HG03108 (cell line): ENCODE results near the gene CBARP.

Experiments used
- ATAC-seq: cut with Tn5 transposase; IDR thresholded peaks from one replicate; pipeline ENCODE4 v1.9.1; 2021; ENCODE audit warnings: moderate library complexity; ENCODE audit not compliant: unreplicated experiment

CBARP gene

GRCh38 chr19:1275260-1275975 lies 37.6 kb upstream of the CBARP start, which contains the start of gene FAM174C:
TSS of gene FAM174C (plus strand) at chr19:1275530. CDS start at chr19:1275550, 20 bp downstream.
- ATAC-seq = peak; percentile 67

GRCh38 chr19:1274852-1275259 lies 37.1 kb upstream of the CBARP start:
- no peak for ATAC-seq

GRCh38 chr19:1274081-1274851 lies 36.5 kb upstream of the CBARP start:
- no peak for ATAC-seq

- no peak for ATAC-seq
Measured at GRCh38 chr19:1273263-1274041, 35.6 kb upstream of the CBARP start.

DNA sequence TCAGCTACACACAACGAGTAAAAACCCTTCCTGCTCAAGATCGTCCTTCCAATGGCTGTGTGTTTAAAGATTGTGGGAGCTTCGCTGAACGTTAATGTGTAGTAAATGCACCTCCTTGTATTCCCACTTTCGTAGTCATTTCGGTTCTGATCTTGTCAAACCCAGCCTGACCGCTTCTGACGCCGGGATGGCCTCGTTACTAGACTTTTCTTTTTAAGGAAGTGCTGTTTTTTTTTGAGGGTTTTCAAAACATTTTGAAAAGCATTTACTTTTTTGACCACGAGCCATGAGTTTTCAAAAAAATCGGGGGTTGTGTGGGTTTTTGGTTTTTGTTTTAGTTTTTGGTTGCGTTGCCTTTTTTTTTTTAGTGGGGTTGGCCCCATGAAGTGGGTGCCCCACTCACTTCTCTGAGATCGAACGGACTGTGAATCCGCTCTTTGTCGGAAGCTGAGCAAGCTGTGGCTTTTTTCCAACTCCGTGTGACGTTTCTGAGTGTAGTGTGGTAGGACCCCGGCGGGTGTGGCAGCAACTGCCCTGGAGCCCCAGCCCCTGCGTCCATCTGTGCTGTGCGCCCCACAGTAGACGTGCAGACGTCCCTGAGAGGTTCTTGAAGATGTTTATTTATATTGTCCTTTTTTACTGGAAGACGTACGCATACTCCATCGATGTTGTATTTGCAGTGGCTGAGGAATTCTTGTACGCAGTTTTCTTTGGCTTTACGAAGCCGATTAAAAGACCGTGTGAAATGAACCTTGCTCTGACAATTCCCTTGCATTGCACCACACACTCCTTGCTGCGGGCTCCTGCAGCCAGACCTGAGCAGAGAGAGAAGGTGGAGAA lies 34.8 kb upstream of the CBARP start:
- no peak for ATAC-seq

- no peak for ATAC-seq
Measured at GRCh38 chr19:1271528-1272422, 34.0 kb upstream of the CBARP start.

- ATAC-seq = no peak
Measured at GRCh38 chr19:1270854-1271527, 33.2 kb upstream of the CBARP start.

- no peak for ATAC-seq
Measured at GRCh38 chr19:1270213-1270853, 32.5 kb upstream of the CBARP start.

- ATAC-seq = peak; percentile 16
Measured at GRCh38 chr19:1269478-1270212, 31.8 kb upstream of the CBARP start.

DNA sequence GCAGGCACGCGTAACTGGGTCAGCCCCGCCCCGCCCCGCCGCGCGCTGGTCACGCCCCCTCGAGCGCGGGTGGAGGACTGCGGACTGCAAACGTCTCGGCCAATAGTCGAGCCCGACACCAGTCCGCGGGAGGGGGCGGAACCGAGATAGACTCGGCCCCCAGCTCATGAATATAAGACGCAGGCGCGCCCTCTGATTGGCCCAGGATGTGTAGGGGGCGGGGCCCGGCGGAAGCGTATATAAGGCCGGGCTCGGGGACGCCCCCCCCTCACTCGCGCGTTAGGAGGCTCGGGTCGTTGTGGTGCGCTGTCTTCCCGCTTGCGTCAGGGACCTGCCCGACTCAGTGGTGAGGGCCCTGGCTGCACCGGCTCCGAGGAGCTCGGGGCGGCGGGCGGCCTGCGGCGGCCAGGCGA lies 31.3 kb upstream of the CBARP start, which contains the start of gene CIRBP:
Gene CIRBP, plus strand, starts transcription at position 268 of the 413 bp plus-strand sequence. CDS start 1,602 bp downstream, outside the sequence.
- peak; percentile 50 for ATAC-seq

DNA sequence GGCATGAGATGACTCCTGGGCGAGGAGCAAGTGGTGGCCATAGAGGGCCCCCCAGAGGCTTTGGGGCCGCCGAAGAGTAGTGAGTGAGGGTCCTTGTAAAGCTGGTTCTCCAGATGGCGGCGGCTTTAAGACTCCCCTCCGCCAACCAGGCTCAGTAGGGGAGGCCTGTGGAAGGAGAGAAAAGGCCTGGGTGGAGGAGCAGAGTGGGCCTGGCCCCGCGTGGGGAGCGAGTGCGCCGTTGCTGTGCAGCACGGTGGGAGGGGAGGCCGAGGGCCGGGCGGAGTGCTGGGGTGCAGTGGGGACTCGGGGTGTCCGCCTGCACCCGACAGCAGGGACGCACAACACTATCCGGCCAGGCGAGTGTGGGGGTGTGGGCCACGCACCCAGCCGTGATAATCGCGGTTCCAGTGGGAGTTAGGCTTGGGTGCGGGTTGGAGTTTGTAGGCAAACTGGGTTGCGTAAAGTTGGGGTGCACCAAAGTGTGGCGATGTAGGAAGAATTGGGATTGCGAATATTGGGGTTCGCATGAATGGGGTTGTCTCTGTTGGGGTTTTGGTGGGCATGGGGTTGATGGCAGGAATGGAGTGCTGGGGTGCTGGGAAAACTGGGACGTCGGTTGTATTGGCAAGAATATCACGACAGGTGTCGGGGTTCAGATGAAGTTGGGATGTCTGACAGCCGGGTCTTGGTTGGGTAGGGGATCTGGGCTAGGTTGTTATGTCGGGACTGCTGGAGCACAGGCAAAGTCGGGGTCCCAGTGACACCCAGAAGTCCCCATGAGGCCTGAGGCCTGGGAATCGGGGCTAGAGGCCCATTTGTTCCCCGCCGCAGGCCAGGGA lies 30.6 kb upstream of the CBARP start:
- ATAC-seq = no peak

DNA sequence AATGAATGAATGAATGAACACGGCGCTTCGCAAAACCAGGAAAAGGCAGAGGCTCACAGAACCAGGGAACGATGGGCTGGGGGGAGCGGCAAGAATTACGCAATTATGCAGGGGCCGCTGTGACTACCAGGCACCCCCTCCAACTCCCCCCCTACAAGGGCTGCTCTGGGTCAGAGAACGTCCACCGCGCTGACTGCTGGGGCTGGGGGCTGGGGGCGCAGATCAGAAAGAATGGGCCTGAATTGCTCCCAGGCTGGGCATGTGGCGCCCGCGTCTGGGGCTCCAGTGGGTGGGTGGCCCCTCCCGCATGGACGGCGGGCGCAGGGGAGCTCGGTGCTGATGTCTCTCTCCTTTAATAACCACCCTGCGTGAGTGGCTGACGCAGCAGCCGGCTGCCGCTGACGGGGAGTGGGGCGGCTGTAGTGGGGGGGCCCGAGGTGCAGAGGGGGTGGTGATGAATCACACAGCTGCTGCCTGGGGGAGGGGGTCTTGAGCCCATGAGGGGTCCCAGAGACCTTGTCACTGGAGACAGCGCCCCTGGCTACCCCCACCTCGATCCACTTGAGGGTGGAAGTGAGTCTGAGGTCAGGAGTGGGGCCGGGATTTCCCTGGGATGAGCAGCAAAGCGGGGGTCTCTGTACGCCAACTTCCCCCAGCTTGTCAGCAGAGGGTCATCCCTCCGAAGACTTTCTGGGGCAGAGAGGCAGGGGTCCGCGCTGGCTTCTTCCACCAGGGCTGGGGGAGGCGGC lies 29.8 kb upstream of the CBARP start:
- ATAC-seq = no peak

GRCh38 chr19:1266916-1267476 lies 29.2 kb upstream of the CBARP start:
- peak; percentile 8 for ATAC-seq

- peak; percentile 24 for ATAC-seq
Measured at GRCh38 chr19:1266129-1266915, 28.5 kb upstream of the CBARP start.

DNA sequence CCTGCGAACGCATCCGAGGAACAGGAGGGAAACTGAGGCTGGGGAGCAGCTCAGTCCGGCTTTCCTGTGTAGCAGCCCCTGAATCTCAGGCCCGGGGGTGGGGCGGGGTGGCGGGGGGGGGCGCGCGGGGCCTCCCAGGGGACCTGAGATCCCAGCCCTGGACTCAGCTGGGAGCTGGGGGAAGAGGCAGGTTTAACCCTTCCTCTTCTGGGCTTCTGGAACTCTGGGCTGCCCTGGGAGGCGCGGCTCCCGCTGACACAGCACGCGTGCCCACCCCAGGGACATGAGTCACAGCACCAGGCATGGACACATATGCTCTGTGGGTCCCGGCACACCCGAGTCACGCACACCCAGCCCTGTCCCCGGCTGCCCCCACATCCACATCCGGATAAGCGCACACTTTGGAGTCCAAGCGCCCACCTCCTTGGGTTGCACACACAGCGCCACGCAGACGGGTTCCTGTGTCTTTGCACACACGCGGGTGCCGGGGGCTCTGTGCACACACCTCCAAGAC lies 27.9 kb upstream of the CBARP start:
- ATAC-seq = no peak
